ENCODE data around the gene FUT4.

DNA sequence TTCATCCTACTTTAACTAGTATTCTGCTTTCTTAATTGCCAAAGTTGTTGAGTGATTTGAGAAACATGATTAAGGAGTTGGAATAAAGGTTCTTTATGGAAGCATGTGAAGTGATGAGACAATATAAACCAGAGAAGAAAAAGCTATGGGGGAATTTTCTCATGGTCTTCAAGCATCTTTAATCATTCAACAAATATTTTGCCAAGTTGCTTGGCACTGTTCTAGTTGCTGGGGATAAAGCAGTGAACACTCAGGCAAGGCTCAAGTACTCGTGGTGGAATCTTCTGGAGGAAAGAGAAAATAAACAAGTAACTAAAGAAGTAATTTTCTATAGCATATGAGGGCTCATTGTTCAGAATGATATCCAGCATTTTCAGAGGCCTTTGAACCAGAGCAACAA, 14.3 kb downstream of the FUT4 start:
- TF ChIP-seq, protein P1, sequence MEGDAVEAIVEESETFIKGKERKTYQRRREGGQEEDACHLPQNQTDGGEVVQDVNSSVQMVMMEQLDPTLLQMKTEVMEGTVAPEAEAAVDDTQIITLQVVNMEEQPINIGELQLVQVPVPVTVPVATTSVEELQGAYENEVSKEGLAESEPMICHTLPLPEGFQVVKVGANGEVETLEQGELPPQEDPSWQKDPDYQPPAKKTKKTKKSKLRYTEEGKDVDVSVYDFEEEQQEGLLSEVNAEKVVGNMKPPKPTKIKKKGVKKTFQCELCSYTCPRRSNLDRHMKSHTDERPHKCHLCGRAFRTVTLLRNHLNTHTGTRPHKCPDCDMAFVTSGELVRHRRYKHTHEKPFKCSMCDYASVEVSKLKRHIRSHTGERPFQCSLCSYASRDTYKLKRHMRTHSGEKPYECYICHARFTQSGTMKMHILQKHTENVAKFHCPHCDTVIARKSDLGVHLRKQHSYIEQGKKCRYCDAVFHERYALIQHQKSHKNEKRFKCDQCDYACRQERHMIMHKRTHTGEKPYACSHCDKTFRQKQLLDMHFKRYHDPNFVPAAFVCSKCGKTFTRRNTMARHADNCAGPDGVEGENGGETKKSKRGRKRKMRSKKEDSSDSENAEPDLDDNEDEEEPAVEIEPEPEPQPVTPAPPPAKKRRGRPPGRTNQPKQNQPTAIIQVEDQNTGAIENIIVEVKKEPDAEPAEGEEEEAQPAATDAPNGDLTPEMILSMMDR (IDR thresholded peaks at IDR 0.05) = no peak
- TF ChIP-seq ZFX (IDR thresholded peaks at IDR 0.05; ENCODE audit: borderline replicate concordance) = no peak
